NT2/D1 (cell line): ENCODE measurements around the gene TFDP1.

Source experiments
- DNase-seq: peaks from one replicate; pipeline ENCODE4 v3.0.0-alpha.2; 2011; ENCODE audit warnings: low read depth, low spot score
- H3K27me3 ChIP-seq: 2 replicates; pipeline ENCODE4 v1.6.0; 2011; ENCODE audit warnings: mild to moderate bottlenecking; ENCODE audit not compliant: insufficient read length, insufficient read depth
- H3K36me3 ChIP-seq: 2 replicates; pipeline ENCODE4 v1.6.1; 2011; ENCODE audit warnings: mild to moderate bottlenecking, low read length, mixed read lengths; ENCODE audit not compliant: insufficient read depth, insufficient read length
- H3K4me1 ChIP-seq: 2 replicates; pipeline ENCODE4 v1.5.1; 2011; ENCODE audit not compliant: insufficient read depth, insufficient read length
- H3K4me3 ChIP-seq: 2 replicates; pipeline ENCODE4 v1.5.1; 2011; ENCODE audit warnings: low read depth; ENCODE audit not compliant: insufficient read length
- H3K9ac ChIP-seq: 2 replicates; pipeline ENCODE4 v1.6.0; 2011; ENCODE audit warnings: low read depth; ENCODE audit not compliant: insufficient read length
- H3K9me3 ChIP-seq: 2 replicates; pipeline ENCODE4 v1.5.1; 2011; ENCODE audit warnings: mild to moderate bottlenecking, low read length; ENCODE audit not compliant: insufficient read depth
- SUZ12 ChIP-seq: IDR thresholded peaks from 2 replicates; pipeline ENCODE4 v1.6.1; 2011; ENCODE audit not compliant: insufficient read length, insufficient read depth; ENCODE audit errors: extremely low read depth
- YY1 ChIP-seq: IDR thresholded peaks from 2 replicates; pipeline ENCODE4 v1.6.1; 2011; ENCODE audit not compliant: insufficient read length, insufficient read depth
- ZNF274 ChIP-seq: IDR thresholded peaks from 2 replicates; pipeline ENCODE4 v1.6.1; 2011; ENCODE audit warnings: mild to moderate bottlenecking, low read depth, low read length

The TFDP1 gene

GRCh38 chr13:113552079-113552478 lies 32.5 kb upstream of the TFDP1 start:
- Histone ChIP-seq H3K4me1 (peaks cover 18% of the 10 kb centered on the region), H3K36me3 (peaks cover 66% of the 10 kb centered on the region), H3K9ac (no peak overlapping the region), H3K4me3 (no peak overlapping the region), H3K9me3 (no peaks in the 10 kb centered on the region), H3K27me3 (no peaks in the 10 kb centered on the region)
- no peak for DNase-seq
- TF ChIP-seq YY1 (no peak), SUZ12 (no peak), ZNF274 (no peak)

GRCh38 chr13:113552786-113553434 lies 31.6 kb upstream of the TFDP1 start:
- Histone ChIP-seq H3K36me3 (peaks cover 58% of the 10 kb centered on the region), H3K9me3 (no peaks in the 10 kb centered on the region), H3K4me1 (peaks cover 23% of the 10 kb centered on the region), H3K9ac (no peak overlapping the region), H3K4me3 (no peak overlapping the region), H3K27me3 (no peaks in the 10 kb centered on the region)
- no peak for DNase-seq
- TF ChIP-seq ZNF274 (no peak), YY1 (no peak)

GRCh38 chr13:113553511-113554332 lies 30.8 kb upstream of the TFDP1 start:
- DNase-seq = no peak
- Histone ChIP-seq H3K27me3 (no peaks in the 10 kb centered on the region), H3K4me3 (no peak overlapping the region), H3K4me1 (peaks cover 22% of the 10 kb centered on the region), H3K36me3 (peaks cover 53% of the 10 kb centered on the region), H3K9me3 (no peaks in the 10 kb centered on the region), H3K9ac (no peak overlapping the region)
- TF ChIP-seq YY1 = no peak
- no peak for TF ChIP-seq ZNF274
- TF ChIP-seq SUZ12 = no peak

- no peak overlapping the region for H3K4me3 ChIP-seq
- H3K36me3 ChIP-seq = peaks cover 47% of the 10 kb centered on the region
- H3K4me1 ChIP-seq = peaks cover 18% of the 10 kb centered on the region
- DNase-seq = no peak
- TF ChIP-seq ZNF274 (no peak), YY1 (no peak), SUZ12 (no peak)
- no peaks in the 10 kb centered on the region for H3K9me3 ChIP-seq
- no peaks in the 10 kb centered on the region for H3K27me3 ChIP-seq
- no peak overlapping the region for H3K9ac ChIP-seq
These were observed 30.2 kb upstream of the TFDP1 start for GRCh38 chr13:113554333-113554700.

GRCh38 chr13:113555141-113555540 lies 29.4 kb upstream of the TFDP1 start:
- no peak overlapping the region for H3K4me3 ChIP-seq
- H3K9me3 ChIP-seq = no peaks in the 10 kb centered on the region
- H3K36me3 ChIP-seq = peaks cover 39% of the 10 kb centered on the region
- TF ChIP-seq SUZ12 = no peak
- no peak overlapping the region for H3K9ac ChIP-seq
- DNase-seq = no peak
- peaks cover 16% of the 10 kb centered on the region for H3K4me1 ChIP-seq
- no peaks in the 10 kb centered on the region for H3K27me3 ChIP-seq

GRCh38 chr13:113557013-113557412 lies 27.5 kb upstream of the TFDP1 start:
- Histone ChIP-seq H3K4me3 (no peak overlapping the region), H3K9me3 (no peaks in the 10 kb centered on the region), H3K9ac (no peak overlapping the region), H3K4me1 (peaks cover 16% of the 10 kb centered on the region), H3K36me3 (peaks cover 20% of the 10 kb centered on the region), H3K27me3 (no peaks in the 10 kb centered on the region)
- no peak for DNase-seq
- TF ChIP-seq ZNF274 (no peak), SUZ12 (no peak), YY1 (no peak)

- H3K27me3 ChIP-seq = no peaks in the 10 kb centered on the region
- TF ChIP-seq ZNF274 (no peak), YY1 (no peak), SUZ12 (no peak)
- H3K4me1 ChIP-seq = peaks cover 16% of the 10 kb centered on the region
- H3K9ac ChIP-seq = no peak overlapping the region
- no peak for DNase-seq
- peaks cover 8% of the 10 kb centered on the region for H3K36me3 ChIP-seq
- H3K9me3 ChIP-seq = no peaks in the 10 kb centered on the region
- no peak overlapping the region for H3K4me3 ChIP-seq
These were observed 26.1 kb upstream of the TFDP1 start for GRCh38 chr13:113558461-113558860.

GRCh38 chr13:113559061-113559460 lies 25.5 kb upstream of the TFDP1 start:
- H3K9me3 ChIP-seq = no peaks in the 10 kb centered on the region
- H3K4me1 ChIP-seq = peaks cover 12% of the 10 kb centered on the region
- H3K36me3 ChIP-seq = peaks cover 6% of the 10 kb centered on the region
- H3K4me3 ChIP-seq = no peak overlapping the region
- no peak for TF ChIP-seq ZNF274
- no peak for TF ChIP-seq SUZ12
- TF ChIP-seq YY1 = no peak
- H3K27me3 ChIP-seq = no peaks in the 10 kb centered on the region
- DNase-seq = no peak
- no peak overlapping the region for H3K9ac ChIP-seq
